ENCODE measurements around the gene WDR1.

WDR1 gene

GRCh38 chr4:10084651-10085358, 31.8 kb downstream of the WDR1 start:
- DNase-seq, result no peak

DNA sequence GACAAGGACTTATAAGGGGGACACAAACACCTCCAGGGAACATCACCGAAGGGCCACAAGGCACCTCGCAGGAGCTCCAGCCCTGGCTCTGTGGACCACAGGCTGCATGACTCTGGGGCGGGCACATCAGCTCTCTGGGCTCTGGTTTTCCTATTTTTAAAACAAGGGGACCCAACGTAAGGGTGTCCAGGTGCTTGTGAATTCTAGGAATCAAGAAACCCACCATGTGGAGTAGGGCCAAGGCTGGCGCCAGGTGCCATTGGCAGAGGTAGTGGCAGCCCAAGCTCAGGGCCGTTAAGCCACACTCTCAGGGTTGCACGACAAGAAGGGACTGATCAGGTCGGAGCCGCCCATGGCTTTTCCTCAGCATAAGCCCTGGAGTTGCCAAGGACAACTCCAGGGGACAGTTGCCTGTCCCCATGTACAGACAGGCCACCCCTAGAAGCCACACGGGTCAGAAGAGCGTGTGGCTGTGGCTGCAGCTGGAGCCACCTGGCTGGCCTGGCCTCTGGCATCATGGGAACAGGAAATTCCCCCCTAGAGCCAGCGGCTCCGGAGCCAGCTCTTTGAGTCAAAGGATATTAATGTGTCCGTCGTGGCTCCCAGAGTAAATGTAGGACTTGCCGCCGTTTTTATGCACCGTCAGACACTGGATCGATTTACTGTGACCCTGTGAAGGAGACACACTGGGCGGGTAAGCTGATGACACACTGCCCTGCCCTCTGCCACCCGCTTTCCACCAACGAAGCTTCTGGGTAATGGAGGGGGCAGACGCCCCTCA, 32.5 kb downstream of the WDR1 start:
- DNase-seq, result no peak

DNA sequence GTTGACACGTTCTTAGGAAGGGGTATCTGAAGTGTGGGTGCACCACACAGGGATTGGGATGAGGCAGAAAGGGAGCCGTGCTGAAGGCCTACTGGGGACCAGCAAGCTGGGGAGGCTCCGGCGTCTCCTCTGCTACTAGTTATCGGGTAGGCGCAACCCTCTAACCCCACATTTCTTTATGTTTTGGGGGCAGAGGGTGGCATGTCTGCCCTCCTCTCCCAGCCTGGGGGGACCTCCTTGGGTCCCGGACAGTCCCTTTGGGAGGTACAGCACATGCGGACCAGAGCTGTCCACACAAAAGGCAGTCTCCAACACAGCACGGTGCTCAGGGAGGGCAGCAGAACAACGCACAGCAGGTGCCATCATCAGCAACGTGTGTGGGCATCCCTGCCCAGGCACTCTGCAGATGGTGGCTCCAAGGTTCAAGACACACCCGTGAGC, 33.2 kb downstream of the WDR1 start:
- DNase-seq, result no peak

GRCh38 chr4:10082459-10083272, 33.9 kb downstream of the WDR1 start:
- no peak for DNase-seq

GRCh38 chr4:10082047-10082446, 34.6 kb downstream of the WDR1 start:
- DNase-seq, result no peak

DNA sequence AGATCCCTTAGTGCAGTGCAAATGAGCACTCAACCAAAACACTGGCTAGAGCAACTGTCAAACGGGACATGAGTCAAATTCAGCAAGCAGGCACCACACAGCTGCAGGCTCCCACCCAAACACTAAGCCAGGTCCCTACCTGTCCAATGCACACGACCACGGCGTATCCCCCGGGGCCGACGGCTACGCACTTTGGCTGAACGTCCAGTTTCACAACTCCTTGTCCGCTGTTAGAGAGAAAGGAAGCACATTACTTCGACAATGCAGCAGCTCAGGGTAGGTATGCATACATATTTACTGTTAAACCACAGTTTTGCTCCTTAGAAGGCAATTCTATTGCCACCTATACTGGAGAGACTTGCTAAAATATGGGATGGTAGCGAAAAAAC, 35.4 kb downstream of the WDR1 start:
- DNase-seq, result no peak

GRCh38 chr4:10080589-10081217, 35.9 kb downstream of the WDR1 start:
- DNase-seq, result no peak

GRCh38 chr4:10079912-10080588, 36.5 kb downstream of the WDR1 start:
- DNase-seq, result peak in 1 of 14 donors; percentile 16

DNA sequence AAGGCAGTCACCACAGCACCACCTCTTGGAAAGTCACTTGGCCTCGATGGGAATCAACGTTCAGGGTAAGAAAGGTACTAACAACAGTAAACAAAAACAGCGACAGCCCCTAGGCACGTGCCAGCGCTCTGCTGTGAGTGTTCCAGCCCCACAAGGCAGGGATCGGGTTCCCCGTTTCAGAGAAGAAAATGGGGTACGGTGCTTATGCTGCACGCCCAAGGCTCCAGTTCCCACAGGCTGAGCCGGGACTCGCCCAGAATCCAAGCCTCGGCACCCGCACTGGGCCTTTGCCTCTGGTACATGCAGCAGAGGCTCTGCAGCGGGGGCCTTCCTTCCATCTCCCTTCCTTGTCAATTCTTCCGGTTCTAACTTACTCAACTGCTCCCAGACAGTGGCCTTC, 37.3 kb downstream of the WDR1 start:
- DNase-seq, result no peak

DNA sequence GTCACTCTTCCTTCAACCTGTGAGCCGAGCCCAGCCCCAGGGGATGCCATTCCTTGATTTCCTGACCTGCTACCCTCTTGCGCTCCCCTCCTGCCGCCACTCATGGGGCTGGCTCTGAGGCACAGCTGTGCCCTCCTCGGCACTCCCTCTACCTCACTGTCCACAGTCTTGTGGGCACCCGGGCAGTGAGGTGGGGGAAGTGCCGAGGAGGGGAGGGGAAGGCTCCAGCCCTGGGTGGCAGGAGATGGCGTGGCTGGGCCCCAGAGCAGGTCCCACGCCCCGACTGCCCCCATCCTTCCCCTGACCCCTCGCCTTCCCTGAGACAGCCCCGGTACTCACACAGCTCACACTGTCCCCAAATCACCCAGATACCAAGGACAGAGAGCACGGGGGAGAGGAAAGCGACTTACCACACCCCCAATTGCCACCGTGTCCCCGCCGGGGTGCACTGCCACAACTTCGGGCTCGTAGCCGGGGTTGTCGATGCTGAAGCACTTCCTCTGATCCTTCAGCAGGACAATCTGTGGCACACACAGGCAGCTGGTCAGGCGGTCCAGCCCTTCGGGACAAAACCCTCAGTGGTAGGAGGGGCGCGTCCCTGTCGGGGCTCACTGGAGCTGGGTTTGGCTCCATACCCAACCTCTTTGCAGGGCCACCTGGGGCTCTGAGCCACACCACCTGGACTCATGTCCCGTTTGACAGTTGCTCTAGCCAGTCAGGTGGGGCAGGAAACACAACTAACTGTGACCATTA, 37.9 kb downstream of the WDR1 start:
- DNase-seq, result no peak

DNA sequence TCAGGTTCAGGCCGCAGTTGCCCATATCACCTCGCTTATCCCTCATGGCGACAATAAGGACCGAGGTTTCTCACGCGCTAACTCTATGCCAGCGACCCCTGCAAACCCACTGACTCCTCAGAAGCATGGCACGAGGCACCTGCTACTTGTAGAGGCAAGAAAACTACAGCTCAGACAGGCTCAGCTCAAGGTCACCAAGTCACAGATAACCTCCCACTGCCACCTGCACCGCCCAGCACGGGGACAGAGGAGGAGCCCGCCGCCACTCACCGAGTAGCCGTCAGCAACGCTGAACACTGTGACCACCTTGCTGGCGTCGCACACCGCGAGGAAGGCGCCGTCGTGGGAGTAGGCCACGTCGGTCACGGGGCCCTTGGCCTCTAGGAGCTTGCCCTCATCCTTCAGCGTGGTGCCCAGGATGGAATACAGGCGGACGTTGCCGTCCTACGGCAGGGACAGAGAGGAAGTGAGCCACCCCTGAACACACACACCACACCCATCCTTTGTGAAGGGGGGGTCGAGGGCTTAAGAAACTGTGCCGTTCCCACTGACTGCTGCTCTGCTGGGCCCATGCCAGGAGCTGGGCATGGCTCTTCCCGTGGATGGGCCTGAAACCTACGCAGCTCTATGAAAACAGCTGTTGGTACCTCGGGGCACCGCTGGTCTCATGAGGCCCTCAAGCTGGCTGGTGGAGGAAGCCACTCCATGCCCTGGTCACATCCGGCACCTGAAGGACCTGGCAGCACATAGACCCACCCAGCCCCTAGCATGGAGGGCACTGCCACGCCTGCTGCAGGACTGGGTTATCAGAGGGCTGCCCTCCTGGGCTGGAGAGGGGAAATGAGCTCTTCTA, 38.9 kb downstream of the WDR1 start:
- DNase-seq, result no peak

DNA sequence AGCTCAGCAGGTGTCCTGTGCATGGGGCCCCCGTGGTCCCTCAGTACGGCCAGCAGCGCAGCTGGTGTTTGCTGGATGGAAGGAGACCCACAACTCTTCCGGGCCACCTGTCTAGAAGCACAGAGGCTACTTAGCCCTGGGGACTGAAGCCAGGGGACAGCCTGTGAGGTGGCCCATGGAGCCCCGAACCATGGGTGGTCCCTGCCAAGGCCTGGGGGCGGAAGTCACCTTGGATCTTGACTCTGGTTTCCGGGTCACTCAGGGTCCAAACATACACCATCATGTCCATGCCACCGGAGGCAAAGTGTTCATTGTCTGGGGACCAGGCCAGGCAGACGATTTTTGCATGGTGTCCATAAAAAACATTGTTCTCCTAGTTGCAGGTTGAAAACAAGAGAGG, 39.5 kb downstream of the WDR1 start:
- no peak for DNase-seq

GRCh38 chr4:10075953-10076391, 40.6 kb downstream of the WDR1 start:
- DNase-seq, result no peak

- DNase-seq, result no peak
Measured at GRCh38 chr4:10075158-10075863, 41.3 kb downstream of the WDR1 start.

DNA sequence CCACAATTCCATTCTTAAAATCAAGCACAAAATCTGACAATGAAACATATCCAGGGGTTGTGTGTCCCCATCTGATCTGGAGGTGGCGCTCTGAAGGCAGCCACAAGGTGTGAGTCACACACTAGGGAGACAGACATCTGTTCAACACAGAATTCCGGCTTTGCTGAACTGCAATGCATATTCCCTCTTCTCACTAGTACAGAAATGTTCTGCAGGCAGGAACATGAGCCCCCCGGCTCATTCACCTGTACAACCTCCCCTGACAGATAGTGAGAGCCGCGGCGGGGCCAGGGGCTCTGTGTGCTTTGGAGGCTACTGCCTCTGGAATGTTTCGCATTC, 41.9 kb downstream of the WDR1 start:
- DNase-seq, result no peak

DNA sequence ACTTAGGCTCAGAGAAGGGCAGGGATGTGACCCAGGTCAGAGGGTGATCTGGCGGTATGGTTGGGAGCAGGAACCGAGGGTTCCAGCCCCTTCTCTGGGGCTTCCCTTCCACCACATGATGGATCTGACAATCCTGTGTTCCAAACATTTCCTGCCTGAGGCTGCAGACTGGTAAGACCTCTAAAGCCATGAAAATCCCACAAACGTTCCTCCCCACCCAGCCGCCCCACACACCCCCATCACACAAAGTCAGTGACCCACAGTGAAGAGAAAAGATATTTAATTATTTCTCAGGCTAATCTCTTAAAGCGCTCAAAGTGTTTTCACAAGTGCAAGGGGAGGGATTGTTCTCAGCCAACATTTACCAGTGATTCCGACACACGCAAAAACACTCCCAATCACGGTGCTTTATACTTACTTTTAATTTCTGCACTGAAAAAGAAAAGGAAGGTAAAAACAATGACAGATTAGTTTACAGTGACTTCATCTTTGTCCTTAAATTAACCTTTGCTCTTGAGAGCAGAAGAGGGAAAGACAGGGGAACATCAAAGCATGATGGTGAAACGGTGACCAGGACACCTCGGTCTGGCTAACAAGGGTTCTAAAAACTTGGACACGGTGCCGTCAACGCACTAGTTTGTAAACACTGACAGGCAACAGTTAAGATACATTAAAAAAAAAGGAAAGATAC, 42.4 kb downstream of the WDR1 start:
- no peak for DNase-seq

DNA sequence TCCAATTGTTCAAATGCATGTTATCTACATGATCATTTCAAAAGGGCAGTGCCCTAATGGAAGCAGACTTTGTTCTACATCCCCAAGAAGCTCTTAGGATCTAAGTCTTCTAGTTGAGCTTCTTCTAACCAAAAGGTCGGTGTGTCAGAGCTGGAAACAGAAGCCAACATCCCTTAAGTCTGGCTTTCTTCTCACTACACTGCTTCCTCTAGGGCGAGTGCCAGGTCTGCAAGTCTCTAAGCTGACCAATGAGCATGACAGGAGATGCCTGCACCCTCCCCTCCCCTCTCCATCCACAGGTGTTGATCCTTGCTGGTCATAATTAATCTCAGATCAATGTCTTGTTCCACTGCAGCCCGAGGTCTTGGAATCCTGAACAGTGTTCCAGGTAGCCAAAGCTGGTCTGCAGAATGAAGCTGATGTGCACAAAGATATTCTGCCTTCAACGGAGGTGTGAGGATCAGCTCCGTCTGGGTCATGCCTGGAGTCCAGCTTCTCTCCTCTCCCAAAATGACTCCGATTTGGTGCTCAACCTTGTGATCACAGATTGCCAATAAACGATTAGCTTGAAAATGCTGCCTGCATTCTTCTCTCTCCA, 44.1 kb downstream of the WDR1 start:
- DNase-seq, result no peak

DNA sequence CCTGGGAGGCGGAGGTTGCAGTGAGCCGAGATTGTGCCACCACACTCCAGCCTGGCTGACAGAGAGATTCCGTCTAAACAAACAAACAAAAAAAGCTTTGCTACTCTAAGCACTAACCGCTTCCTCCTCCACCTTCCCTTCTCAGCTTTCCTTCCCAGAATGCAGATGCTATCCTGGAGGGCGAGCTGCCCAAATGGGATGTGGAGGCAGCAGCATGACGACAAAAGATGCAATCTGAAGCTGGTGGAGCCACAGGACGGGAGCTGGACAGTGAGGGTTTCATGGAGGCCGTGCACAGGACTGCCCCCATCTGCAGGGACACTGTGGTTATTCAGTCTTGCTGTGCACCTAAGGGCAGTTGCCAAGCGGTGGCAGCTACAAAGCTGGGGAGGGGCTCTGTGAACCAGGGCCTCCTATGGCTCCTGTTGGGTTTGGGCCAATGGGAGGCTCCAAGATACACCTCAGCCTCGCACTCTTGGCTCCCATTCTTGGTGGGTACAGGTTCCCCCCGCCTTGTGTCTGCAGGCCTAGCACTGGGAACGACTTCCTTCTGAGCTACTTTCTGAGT, 47.4 kb downstream of the WDR1 start:
- DNase-seq, result no peak
